Spleen (tissue), 7 donors: ENCODE data around the gene ACTMAP.

ENCODE experiments used
- CTCF ChIP-seq, 11 experiments: fragments of 200-600 bp in 7 of 11; fragments of 450-650 bp in 4 of 11; sonication (generic) in 4 of 11; IDR thresholded peaks in 8 of 11; conservative IDR thresholded peaks in 3 of 11; 1 replicate in 7 of 11; 2 replicates in 4 of 11; pipeline versions ENCODE4 v1.4.0 to v1.8.0; 2016 to 2021; ENCODE audit warnings: antibody characterized with exemption in 11 of 11, inconsistent platforms in 4 of 11, mild to moderate bottlenecking in 1 of 11
- POLR2A ChIP-seq, 3 donors: fragments of 450-650 bp; IDR thresholded peaks; one replicate each; pipeline ENCODE4 v1.5.1; 2017; ENCODE audit warnings: antibody characterized with exemption in 3 of 3, mild to moderate bottlenecking in 1 of 3
- POLR2AphosphoS5 ChIP-seq, 3 donors: sonication (generic); formaldehyde crosslinking; IDR thresholded peaks; one replicate each; pipeline ENCODE4 v1.5.1; 2017; ENCODE audit warnings: antibody characterized with exemption in 3 of 3
- donor health status: DM: no; HTN: no; CAD: no; lungs with moderate emphysema.
- donor health status: DM: no; HTN: no; CAD: no.
- donor health status: DM: no; HTN: no; CAD: no.

- TF ChIP-seq CTCF (IDR thresholded peaks at IDR 0.05 in 8 of 11, conservative IDR thresholded peaks at IDR 0.05 in 3 of 11) (no peak), POLR2A (IDR thresholded peaks at IDR 0.05) (no peak), POLR2AphosphoS5 (IDR thresholded peaks at IDR 0.05) (no peak)
Observed at GRCh38 chr19:40797166-40797962, 47.1 kb upstream of the ACTMAP start.
